Stimulated activated CD8-positive, alpha-beta memory T cell treated with anti-CD3 and anti-CD28 coated beads, Interleukin-12 subunit alpha, Interleukin-12 subunit beta, amount 100 ng/mL, for 4 hours (primary cell): Measurements from ENCODE around the gene SETD5.

Experiments
- DNase-seq: peaks from one replicate; pipeline ENCODE4 v3.0.0-alpha.2; 2020; ENCODE audit warnings: low read depth

SETD5 gene

DNA sequence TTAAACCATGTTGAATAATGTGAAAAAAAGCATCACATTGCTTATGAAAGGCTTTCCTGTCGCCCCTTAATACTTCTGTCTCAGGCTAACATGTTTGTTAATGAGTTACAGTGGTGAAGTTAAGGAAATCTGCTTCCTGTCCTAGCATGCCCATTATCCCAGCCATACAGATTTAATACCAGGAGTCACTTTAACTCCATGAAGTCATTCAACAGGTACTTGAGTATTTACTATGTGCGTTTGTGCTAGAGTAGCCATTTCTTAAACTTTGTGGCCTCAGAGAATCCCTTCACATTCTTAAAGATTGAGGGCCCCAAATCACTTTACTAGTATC lies 10.1 kb upstream of the SETD5 start:
- DNase-seq = no peak

DNA sequence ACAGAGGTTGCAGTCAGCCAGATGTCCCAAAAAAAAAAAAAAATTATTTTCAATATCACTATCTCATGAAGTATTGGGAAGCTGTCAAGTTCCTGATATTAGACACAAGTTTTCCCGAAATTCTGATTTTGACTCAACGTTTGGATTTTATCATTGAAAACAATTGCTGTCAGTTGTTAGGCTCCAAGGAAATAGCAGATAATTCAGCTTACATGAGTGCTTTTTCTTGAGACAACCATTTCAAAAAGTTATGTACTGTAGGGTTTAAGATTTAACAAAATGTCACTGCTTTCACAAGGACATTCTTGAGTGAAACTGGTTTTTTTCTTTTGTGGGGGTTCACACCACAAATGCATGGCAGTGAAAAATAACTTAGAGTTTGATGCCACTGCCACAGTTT lies 9.3 kb upstream of the SETD5 start:
- DNase-seq = no peak

DNA sequence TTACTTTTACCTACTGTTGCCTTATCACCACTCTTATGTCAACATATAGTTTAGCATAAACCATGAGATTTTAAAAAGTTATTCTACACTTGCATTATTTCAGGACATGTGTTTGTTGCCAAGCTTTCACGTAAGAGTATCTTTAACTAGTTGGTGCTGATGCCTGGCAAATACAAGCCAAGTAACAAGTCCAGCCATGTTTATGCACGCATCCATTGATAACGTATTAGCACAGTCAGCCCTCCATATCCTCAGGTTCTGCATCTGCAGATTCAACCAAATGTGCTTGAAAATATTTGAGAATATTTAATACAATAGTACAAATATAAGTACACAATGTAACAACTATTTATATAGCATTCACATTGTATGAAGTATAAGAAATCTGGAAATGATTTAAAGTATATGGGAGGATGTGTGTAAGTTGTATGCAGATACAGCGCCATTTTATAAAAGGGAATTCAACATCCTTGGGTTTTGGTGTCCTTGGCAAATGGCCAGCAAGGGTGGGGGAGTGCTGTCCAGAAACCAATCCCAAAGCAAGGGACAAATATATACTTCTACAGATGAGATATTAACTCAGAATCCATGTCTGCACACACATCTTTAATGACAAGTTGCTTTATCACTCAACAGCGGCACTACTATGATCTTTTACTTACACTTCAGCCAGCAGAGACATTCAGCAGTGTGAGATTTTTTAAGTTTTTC lies 8.7 kb upstream of the SETD5 start:
- DNase-seq = no peak

DNA sequence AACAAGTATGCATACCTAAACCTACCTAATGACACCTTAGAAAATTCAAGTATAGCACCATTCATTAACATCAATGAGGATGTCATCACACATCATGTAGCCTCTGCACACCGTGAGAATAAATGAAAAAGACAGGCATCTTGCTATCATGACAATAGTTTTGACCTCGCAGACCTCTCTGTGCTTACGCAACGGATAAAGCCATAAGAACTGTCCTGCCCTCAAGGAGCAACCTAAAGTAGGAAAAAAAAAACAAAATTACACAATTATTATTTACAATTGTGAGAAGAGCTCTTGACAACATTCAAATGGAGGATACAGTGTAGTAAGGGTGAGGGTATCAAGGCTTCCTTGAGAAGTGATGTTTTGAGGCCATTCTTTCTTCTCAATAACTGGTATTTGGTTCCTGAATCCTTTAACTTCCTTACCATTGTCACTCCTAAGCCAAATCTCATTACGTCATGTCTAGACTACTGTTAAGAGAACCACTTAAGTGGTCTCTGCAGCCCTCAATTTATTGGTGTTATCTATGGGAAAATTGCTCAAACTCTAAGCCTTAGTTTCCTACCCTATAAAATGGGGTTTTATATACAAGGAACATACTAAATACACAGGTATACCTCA lies 7.0 kb upstream of the SETD5 start:
- no peak for DNase-seq

DNA sequence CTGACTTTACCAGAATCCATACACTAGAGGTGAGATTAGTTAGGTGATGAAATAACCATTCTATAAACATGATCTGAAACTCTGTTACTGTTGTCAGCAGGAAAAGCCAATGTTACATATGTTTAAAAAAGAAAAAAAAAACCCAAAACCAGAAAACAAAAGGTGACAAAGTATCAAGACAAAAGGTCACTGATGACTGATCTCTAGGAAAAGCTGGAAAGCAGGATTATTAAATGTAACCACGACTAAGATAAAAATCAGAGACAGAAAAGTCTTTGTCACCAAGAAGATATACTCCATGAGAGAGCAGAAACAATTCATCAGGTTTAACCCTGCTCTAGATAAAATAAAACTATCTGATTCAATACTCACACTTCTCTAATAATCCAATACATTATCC lies 5.4 kb upstream of the SETD5 start:
- no peak for DNase-seq

DNA sequence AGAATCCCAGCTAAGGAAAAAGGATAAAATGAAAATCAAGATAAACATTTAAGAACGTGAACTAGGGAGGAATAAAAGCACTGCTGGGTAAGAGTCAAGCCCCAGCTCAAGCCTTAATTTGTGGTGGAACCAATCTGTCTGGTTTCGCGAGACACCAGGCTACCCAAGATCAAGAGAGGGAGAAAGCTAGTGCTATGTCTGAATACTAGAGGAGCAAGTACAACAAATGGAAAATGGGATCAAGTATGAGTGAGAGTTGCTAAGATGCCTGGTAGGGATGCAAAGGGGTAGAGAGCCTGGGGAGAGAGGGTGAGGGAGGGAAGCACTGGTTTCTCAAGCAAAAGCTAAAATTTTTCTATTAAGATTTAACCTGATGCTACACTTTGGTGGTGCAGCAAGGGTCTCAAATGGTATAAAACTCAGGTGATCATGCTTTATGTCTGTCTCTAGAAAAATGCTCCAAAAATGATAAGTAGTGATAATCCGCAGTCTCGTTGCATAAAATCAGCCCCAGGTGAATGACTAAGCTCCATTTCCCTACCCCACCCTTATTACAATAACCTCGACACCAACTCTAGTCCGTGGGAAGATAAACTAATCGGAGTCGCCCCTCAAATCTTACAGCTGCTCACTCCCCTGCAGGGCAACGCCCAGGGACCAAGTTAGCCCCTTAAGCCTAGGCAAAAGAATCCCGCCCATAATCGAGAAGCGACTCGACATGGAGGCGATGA lies 1.7 kb upstream of the SETD5 start:
- no peak for DNase-seq

DNA sequence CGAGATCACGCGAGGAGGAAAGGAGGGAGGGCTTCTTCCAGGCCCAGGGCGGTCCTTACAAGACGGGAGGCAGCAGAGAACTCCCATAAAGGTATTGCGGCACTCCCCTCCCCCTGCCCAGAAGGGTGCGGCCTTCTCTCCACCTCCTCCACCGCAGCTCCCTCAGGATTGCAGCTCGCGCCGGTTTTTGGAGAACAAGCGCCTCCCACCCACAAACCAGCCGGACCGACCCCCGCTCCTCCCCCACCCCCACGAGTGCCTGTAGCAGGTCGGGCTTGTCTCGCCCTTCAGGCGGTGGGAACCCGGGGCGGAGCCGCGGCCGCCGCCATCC lies 1.1 kb upstream of the SETD5 start:
- DNase-seq = no peak

DNA sequence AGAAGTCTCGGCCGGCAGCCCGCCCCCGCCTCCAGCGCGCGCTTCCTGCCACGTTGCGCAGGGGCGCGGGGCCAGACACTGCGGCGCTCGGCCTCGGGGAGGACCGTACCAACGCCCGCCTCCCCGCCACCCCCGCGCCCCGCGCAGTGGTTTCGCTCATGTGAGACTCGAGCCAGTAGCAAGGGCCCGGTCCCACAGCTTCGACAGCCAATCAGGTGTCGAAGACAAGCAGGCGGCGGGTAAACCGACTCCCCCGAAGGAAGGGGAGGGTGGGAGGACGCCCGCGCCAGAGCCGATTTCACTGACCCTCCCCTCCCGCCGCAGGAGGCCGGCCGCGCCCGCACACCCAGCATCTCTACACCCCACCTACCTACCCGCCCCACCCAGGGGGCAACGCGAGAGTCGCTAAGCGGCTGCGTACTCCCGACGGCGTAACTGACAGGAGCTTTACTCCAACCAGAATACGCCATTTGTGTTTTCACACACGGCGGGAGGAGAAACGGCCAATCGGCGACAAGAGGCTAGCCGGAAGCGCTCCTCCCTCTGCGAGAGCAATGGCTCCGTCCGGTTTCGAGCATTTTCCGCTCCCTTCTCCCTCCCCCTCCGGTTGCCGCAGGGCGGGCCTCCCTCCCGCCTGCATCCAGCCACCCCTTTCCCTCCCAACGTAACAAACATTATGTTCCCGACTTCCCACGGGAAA lies 633 bp upstream of the SETD5 start:
- DNase-seq = peak; percentile 98

DNA sequence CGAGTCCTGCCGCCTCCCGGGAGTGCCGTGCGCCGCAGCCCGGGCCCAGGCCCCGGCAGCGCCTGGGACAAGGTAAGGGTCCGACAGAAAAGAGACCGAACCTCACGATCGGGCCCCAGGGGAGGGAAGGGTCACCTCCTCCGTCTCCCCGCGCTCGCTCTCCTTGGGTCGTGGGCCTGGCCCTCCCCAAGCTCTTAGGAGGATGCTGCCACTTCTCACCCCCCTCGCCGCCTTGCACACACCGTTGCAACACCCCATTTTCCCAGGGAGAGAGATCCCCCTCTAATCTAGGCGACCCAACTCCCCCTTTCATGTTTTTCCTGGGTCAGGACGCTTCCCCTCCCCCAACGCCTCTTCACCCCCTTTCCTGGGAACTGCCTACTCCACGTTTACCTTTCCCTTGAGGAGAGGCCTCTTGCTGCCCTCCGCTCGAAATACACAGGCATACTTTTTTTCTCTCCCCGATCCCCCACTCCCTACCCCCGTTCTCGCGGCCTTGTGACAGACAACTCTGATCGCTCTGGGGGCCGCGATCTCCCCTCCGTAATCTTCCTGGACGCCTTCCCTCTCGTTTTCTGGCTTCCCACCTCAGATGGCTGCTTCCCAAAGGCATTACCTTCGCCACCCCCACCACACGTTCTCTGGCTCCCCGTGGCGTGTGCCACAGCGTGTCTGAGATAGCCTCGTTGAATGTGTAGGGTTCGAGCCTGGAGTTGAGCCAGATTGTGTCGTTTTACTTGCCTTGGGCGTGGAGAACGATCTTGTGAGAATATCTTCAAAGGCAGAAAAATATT lies 688 bp downstream of the SETD5 start:
- no peak for DNase-seq

DNA sequence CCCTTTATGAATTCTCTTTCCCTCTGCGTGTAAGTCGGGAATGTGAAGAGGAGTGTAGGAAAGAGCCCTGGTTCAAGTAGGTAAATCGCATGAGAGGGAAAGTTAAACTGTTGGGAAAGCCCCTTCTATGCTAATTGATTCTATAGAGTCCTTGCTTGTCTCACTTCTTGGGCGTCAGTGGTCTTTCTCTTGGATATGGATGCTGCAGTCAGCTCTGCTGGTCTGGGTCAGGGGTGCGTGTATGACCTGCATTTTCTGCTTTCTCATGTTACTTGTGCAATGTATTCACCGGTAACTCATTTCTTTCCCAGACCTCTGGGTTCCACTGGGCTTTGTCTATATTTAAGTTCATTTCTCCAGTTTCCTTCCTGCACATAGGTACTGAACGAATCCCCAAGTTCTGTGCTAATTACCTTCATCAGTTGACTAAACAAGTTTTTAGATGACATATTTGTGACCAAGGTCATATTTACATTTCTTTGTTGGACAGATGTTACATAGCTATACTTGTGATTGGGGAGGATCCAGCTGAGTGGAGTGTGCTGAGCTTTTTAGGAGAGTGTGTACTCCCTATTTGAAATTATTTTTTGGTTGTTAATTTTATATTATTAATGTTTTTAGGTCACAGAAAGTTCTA lies 1.4 kb downstream of the SETD5 start:
- DNase-seq = no peak

DNA sequence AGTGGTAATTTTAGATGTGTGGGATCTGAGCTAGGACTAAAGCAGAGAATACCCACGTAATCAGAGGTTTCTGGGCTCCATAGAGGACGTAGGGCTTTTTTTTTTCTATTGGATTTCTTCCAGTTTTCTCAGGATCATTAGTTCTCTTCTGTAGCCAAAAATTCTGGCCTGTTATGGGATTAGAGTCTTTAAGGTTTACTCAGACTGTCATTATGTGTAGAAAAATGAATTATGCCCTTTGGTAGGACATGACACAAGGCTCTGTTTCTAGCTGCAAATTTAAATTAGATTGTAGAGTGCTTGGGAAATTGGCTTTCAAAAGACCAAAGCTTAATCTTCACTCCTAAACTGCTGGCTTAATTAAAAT lies 1.9 kb downstream of the SETD5 start:
- DNase-seq = no peak

DNA sequence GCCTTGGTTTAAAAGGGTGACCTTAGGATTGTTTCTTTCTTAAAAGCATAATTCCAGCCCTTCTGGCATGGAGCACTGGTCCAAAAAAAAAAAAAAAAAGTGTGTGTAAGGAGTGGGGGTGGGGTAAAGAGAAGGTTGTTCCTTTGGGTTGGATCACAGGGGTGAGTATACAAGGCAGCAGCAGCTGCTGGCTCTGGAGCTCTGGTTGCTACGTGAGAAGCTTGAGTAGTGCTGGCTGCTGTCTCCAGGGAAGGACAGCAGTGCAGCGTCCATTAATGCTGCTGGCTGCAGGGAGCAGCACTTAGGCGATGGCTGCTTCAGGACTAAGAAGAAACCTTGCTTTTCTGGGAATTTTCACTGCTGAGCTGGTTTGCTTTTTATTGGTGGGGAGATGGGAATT lies 2.3 kb downstream of the SETD5 start:
- DNase-seq = no peak

DNA sequence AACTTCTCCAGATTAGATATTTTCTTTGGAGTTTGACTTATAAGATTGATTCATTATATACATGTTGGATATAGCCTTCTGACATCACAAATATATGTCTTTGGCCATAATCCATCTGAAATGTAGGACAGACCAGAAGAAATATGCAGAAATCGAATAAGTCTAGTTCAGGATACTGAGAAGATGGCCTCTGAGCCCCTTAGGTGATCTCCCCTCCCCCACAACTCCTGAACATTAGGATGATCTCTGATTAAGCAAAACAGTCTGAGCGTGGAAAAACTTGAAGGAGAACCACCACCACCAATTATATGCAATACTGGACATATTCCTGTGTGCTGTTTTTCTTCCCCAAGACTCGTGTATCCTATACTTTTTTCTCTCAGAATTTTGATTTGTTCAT lies 3.2 kb downstream of the SETD5 start:
- DNase-seq = no peak

DNA sequence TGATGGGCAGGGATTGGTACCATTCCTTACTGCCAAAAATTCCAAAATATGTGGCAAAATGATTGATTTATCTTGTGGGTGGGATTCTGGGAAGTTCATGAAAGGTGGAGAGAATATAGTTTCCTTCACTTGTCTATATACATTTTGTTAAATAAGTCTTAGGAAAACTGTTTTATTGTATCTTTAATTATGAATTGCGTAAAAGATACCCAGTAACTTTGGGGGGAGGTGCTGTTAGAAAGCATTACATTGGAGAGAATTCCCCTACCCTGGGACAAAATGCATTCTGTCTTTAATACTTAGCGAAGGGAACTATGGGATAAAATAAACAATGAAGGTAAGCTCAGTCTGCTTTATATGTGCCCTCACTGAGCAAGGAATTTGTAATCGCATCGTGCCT lies 4.6 kb downstream of the SETD5 start:
- DNase-seq = no peak

DNA sequence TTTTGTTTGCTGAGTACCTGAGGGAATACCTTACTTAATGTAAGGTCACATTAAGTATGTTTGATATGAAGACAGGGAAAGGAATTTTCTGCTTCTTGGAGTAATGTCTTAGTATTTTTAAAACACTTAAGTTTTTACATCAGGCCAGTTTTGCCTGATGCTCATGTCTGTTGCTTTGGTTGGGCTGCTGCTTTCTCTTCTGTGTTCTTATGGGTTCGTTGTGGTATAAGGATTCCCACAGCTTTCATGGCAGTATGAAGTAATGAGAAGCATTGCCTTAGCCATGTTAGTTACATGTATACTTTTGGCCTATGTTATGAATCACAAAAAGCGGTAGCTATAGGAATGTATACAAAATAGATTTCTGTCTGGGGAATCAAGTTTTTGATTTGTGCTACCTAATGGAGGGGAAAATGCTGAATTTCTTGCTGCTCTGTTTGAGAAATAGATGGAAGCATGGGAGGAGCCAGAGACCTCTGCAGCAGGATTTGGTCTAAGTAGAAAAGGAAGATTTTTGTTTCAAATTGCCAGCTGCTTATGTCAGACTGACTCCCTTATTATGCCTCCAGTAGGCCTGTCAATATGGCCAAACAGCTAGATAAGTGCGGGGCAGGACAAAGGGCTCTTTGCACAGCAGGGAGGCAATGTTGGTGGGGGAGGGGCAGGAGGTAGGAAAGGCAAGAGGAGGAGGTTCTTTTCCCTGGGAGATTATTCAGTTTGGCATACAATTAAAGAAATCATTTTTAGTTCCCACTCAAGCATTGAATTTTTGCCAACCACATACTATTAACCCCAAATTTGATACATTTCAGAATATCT lies 5.2 kb downstream of the SETD5 start:
- no peak for DNase-seq

DNA sequence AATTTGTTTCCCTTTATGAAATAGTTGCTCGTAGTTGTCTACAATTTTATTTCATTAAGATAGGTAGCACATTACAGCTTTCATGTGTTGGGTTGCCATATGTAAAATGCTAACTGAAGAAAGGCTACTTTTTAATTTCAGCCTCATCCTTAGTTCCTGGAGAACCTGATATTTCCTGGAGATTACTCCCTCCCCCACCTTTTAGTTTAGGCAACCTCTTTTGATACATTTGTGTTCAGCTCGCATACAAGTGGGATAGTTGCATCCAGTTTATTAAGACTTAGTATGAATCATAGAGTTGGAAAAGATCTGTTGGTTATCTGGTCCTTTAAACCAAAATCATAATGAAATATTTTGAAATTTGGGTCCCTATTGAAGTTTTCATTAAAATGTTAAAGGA lies 6.0 kb downstream of the SETD5 start:
- DNase-seq = no peak

DNA sequence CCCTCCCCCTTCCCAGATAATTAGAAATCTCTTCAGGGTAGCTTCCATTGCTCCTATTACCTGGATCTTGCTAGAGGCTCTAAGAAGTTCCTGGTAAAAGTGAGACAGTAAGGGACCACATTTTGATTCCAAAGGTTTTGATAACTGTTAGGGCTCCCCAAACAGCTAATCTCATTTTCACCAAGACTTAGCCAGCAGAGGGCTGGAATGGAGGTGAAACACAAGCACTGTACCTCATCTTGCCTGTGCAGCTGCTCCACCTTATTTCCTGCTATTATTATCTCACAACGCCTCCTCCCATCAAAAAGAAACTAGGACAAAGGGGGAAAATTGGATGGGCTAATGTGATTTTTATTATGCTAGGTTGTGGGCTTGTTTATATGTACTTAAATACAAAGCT lies 7.3 kb downstream of the SETD5 start:
- DNase-seq = no peak

DNA sequence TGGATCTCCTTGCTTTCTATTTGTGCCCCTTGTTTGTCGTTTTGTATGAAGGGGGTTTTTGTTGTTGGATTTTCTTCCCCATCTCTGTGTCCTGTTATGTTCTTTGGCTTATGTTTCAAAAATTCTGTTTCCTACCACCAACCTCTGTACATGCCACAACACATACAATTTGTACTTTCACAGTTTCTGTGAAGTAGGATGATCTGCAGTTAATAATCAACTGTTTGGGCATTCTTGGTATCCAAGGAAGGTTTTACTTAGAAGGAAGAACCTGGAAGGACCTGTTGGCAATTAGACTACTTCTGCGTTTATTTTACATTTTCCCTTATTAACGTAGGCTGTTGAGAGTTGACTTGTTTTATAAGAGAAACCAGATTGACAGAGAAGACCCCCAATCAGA lies 8.3 kb downstream of the SETD5 start:
- DNase-seq = no peak

DNA sequence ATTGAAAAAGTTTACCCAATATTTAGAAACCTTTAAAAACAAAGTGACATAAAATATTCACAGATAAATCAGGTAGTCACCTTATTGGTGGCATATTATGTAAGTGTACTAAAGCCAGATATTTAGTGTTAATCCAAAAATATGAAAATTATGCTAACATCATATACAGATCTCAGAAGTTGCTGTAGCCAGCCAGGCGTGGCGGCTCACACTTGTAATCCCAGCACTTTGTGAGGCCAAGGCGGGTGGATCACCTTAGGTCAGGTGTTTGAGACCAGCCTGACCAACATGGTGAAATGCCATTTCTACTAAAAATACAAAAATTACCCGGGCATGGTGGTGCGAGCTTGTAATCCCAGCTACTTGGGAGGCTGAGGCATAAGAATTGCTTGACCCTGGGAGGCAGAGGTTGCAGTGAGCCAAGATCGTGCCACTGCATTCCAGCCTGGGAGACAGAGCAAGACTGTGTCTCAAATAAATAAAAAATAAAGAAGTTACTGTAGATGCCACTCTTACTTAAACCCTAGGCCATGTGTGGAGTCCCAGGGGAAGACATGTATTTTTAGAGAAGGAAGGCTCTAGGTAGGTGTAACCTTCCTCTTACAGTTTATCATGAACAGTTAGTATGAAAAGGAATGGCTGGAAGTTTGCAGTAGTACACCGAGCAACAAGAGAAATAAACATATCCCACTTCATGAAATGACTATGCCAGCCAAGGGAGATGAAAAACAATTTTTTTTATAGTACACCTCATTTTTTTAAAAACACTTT lies 9.6 kb downstream of the SETD5 start:
- DNase-seq = no peak

DNA sequence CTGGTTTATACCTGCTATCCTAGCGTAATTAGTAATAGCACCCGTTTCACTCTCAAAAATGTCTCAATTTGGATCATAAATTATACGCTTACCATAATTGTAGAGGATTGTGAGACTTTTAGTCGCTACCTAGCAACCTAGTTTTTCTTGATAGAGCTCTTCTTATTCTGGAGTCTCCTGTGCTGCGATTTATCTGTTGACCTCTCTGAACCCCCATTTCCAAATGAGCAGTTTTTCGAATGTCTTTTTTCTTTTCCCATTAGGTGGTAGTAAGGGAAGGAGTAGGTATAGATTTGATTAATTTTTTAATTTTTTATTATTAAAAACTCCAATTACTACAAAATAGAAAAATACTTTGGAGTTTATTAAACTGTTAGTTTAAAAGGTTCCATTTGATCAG lies 10.6 kb downstream of the SETD5 start:
- no peak for DNase-seq
